Endometrial microvascular endothelial cells (primary cell): ENCODE measurements around the gene FAM187B. TPM values are rescaled to one million over a fixed set of nuclear protein-coding genes. Genes with fewer than 3 reads are reported as not detected.

Experiments
- in situ Hi-C: cut with HindIII; loops from 2 replicates; pipeline ENCODE4 v1.10.0; 2017; ENCODE audit warnings: low sequenced_read_pairs, low pct_unique_long_range_greater_than_20kb; ENCODE audit errors: inconsistent ontology term
- total RNA-seq: library from RNA; depleted of rRNA; stranded (reverse); fragments of >200 nt; gene quantifications from one replicate; pipeline ENCODE4 v1.2.3, GENCODE V29; 2015; ENCODE audit errors: inconsistent ontology term

Gene FAM187B
- total RNA-seq, 1 donor from 2014 or later, result not detected

- in situ Hi-C loops, result no loop called here
Measured at GRCh38 chr19:35216833-35217648, 11.5 kb downstream of the FAM187B start.

GRCh38 chr19:35216016-35216832, 12.3 kb downstream of the FAM187B start:
- in situ Hi-C loops, result no loop called here

GRCh38 chr19:35214766-35215422, 13.6 kb downstream of the FAM187B start:
- in situ Hi-C loops, result no loop called here

GRCh38 chr19:35213663-35214632, 14.6 kb downstream of the FAM187B start:
- in situ Hi-C loops, result no loop called here

- in situ Hi-C loops, result no loop called here
Measured at GRCh38 chr19:35212241-35212640, 16.3 kb downstream of the FAM187B start.

GRCh38 chr19:35211545-35212230, 16.9 kb downstream of the FAM187B start:
- in situ Hi-C loops, result no loop called here

- in situ Hi-C loops, result no loop called here
Measured at GRCh38 chr19:35209646-35210045, 18.9 kb downstream of the FAM187B start.

- in situ Hi-C loops, result no loop called here
Measured at GRCh38 chr19:35208121-35208520, 20.4 kb downstream of the FAM187B start.

- in situ Hi-C loops, result no loop called here
Measured at GRCh38 chr19:35207391-35207871, 21.1 kb downstream of the FAM187B start.

- in situ Hi-C loops, result no loop called here
Measured at GRCh38 chr19:35206855-35207254, 21.7 kb downstream of the FAM187B start.

GRCh38 chr19:35206379-35206778, 22.2 kb downstream of the FAM187B start:
- in situ Hi-C loops, result no loop called here

- in situ Hi-C loops, result no loop called here
Measured at GRCh38 chr19:35205733-35206323, 22.7 kb downstream of the FAM187B start.

GRCh38 chr19:35204799-35205732, 23.5 kb downstream of the FAM187B start:
- in situ Hi-C loops, result no loop called here

- in situ Hi-C loops, result no loop called here
Measured at GRCh38 chr19:35202722-35203688, 25.5 kb downstream of the FAM187B start.

- in situ Hi-C loops, result no loop called here
Measured at GRCh38 chr19:35199481-35199880, 29.1 kb downstream of the FAM187B start.
